Measurements from ENCODE around the gene TRPV2. TPM values are rescaled to one million over a fixed set of nuclear protein-coding genes. Genes with fewer than 3 reads are reported as not detected.
A peak's percentile ranks its signal among the peaks of the same experiment; 100 is the strongest.
"Not testable (repeated sequence)": the region's sequence is repeated elsewhere in the genome, so short reads cannot be mapped to it uniquely, and the experiment has no call there.

Gene TRPV2
- total RNA-seq, 1 donor from 2014 or later, result 5.2 TPM

DNA sequence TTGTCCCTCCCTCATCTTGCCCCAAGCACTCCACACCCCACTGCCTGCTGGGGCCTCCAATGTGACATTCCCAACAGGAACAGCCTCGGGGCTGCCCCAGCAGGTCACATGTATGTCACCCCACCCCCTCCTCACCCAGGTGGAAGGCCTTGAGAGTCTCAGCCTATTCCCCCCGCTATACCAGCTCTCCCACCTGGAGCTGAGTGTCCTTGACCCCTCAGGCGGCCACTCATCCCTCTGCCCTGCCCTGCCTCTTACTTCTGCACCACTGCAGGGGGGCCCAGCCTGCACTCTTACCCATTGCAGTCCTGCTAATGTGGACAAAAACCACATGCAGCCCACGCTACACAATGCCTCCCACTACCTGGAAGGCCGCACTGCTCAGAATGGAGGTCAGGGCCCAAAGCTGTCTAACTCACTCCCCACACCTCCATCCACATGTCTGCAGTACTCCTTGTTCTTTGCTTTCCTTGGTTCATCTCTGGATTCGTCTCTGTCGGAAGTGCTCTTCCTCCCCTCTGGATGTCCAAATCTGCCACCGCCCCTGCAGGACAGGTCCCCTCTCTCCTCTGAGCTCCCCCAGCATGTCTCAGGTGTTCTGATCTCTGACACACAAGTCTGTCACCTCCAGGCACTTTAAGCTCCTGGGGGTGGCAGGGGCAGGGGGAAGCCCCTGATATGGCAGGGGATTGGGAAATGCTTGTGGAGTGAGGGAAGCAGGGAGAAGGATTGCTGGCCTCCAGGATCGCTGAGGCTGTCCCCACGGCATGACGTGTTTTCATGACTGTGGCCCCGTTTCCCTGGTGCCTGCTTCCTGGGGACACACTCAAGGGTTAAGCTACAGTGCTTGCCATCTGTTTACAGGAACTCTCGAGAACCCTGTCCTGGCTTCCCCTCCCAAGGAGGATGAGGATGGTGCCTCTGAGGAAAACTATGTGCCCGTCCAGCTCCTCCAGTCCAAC, 20.8 kb downstream of the TRPV2 start:
- no peak for DNase-seq

DNA sequence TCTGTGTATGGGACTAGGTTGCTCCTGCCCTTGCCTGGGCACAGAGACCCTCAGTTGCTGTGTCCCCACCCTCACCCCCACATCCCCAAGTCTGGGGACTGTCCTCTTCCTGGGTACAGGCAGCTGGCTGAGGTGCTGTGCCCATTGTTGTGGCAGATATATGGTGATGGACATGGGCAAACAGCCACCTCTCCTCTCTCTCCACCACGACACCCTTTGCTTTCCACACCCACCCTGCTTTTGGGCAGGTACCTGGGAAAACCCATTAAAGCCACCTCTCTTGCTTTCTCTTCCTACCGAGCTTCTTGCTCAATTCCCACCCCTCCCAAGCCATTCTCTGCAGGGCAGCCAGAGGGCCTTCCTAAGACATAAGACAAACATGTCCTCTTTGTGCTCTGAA, 21.7 kb downstream of the TRPV2 start:
- DNase-seq, result no peak

- DNase-seq, result no peak
Measured at GRCh38 chr17:16438173-16438556, 22.8 kb downstream of the TRPV2 start.

DNA sequence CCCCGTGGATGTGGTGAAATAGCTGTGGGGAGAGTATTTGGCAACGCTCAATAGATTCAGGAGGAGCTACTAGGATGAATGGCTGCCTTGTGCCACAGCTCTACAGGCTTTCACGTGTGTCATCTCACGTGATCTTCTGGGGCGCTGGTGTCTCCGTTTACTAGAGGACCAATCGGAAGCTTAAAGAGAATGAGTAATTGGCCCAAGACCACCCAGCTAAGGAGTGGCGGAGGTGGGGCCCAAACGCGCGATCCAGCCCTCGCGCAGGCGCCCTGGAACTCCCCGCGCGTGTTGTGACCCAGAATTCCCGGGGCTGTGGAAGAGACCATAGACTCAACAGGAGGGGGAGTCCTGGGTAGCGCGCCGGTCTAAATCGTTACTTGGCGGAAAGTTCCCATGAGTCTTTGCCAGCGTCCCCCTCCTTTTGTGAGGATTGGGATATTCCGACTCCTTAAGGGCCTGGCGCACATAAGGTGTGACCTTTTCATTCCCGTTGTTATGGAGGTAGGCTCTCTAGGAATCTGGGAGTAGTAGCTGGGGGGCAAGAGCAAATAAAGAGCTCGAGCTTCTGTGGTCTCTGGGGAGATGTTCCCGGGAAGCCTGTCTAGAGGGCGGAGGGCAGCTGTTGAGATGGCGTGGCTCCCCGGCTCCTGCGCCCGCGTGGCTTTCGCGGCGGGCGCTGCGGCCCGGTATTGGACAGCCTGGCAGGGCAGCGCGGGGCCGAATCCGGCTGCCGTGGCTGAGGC, 23.4 kb downstream of the TRPV2 start:
- peak; percentile 100 for DNase-seq

- no peak for DNase-seq
Measured at GRCh38 chr17:16439303-16439791, 24.0 kb downstream of the TRPV2 start.

GRCh38 chr17:16439811-16440351, 24.5 kb downstream of the TRPV2 start:
- DNase-seq, result no peak

DNA sequence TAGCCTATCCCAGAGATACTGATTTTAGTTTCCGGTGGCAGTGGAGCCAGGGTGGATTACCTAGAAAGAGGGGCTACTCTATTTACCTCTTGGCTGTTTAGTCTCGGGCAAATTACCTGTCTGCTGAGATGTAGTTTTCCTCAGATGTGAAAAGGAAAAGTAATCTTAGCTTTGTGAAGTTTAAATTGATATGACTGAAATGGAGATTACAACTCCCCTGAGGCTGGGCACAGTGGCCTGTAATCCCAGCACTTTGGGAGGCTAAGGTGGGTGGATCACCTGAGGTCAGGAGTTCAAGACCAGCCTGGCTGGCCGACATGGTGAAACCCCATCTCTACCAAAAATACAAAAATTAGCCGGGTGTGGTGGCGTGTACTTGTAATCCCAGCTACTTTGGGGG, 25.0 kb downstream of the TRPV2 start:
- not testable (repeated sequence) for DNase-seq

DNA sequence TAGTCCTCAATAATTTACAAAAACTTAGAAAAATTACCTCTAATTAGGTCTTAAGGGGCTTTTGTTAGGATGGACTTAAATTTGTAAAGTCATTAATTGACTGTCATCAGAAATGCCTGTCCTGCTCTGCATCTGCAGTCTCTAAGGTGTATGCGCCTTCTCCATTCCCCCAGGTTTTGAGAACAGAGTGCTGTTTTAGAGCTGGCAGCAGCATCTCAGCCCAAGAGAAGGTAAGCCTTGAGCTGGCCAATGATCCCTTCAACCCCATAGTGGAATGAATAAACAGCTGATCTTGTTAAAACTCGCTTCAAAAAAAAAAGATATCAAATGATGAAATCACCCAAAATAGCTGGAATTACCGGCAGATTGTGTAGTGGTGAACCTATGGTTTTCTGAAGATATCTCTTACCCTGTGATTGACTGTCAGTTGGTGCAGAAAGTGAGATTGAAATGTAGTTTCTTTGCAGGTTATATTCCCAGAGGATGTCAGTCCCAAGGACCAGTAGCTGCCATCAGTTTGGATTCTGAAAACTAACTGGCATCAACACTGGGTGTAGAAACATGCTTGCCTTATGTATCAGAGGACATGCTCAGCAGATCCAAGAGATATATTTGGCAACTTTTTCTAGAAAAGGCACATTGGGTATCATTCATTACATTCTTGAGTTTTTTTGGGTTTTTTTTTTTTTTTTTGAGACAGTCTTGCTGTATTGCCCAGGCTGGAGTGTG, 25.7 kb downstream of the TRPV2 start:
- no peak for DNase-seq

DNA sequence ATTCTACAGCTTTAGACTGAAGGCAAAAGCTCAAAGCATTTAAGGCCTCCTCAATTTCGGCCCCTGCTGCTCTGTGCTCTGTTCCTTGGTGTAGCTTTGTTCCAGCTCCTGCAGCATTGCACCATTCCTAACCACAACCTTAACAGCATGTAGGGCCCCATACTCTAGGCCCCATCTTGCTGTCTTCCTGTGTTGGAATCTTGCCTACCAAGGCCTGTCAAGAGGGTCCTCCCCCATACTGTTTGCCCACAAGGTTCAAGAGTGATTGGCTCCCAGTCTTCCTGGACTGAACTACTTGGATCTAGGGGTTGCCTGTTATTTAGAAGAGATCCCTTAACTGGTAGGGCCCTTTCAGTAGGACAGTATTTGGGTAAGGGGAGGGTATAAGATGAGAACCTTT, 26.8 kb downstream of the TRPV2 start:
- no peak for DNase-seq

DNA sequence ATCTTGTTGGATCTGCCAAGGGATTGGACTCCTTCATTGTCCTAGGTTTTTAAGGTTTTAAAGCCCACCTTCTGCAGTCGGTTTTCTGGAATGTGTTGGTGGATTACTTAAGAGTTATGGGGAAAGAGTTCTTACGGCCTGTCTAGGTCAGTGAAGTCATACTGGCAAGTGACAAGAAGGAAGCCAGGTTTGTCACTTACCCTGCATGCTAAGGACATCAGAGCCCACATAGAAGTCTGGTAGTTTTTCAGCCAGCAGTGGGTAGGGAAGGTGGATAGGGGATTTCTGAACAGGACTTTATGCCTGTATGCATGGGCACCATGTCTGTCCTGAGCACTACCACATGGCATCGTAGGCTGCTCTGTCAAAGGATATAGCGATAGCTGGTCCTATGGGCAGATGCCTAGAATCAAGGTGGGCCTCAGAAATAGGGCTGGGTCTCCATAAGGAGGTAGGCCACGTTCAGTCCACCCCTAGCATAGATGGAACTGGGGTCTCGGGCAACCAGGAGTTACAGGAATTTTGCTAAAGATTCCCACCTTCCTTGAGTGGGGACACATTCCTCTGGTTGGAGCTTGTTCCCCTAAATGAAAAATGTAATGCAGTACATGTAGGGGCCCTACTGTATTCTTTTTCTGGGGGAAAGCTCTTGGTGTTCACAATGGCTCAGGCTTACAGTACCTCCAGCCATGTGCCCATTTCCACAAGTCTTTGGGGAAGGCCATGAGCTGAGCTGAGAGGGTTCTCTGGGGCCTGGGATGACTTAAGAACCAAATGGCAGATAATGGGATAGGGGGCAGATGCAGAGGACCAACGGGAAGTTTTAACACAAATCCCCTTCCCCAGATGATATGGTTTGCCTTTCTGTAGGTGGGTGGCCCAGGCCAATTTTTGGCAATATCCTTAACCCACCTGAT, 27.5 kb downstream of the TRPV2 start:
- DNase-seq, result no peak

DNA sequence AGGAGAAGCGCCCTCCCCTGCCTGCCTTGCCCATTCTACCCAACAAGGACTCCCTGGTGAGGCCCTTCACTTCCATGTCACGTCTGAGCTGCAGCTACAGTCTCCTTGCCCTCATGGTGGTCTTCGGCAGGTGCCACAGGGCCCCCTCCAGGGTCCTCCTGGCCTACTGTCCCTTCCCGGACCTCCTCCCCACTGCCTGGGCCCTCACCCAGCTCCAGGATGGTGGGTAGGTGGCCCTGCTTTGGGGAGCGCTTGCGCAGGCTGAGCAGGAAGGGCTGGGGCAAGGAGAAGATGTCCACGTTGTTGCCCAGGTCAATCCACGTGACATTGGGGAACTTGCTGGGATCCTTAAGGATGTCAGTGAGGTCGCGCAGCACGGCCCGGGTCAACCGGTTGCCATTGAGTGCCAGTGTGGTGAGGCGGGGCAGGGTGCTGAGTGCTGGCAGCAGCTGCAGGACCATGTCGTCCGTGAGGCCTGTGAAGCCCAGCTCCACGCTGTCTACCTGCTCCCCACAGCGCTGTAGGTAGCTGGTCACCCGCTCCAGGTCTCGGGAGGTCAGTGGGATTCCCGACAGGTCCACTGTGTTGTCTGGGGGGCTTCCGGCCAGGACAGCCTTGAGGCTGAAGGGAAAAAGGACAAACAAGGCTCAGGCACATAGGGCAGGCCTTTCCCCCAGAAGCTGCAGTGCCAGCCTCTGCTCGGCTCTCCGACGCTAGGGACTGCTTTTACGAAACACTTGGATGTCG, 28.3 kb downstream of the TRPV2 start:
- no peak for DNase-seq

- no peak for DNase-seq
Measured at GRCh38 chr17:16444258-16444886, 29.0 kb downstream of the TRPV2 start.

GRCh38 chr17:16446338-16446983, 31.1 kb downstream of the TRPV2 start:
- DNase-seq, result no peak

GRCh38 chr17:16447676-16448075, 32.3 kb downstream of the TRPV2 start:
- no peak for DNase-seq

GRCh38 chr17:16448490-16448889, 33.1 kb downstream of the TRPV2 start:
- DNase-seq, result no peak

DNA sequence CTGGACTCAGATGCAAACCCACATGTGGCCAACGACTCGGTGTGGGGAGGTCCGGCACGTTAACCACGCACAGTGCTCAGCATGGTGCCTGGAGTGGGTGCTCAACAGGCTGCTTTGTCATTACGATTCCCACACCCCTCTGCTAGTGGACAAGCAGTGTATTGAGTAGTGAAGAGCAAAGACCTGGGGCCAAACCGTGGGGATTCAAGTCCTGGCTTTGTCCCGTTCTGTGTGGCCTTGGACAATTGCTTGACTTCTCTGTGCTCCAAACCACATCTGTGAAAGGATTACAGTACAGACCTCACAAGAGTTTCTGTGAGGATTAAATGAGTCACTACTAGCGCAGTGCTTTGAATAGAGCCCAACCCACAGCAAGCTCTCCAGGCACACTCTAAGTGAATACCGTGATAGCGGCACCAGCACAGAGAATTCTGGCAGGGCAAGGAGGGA, 33.8 kb downstream of the TRPV2 start:
- DNase-seq, result no peak

DNA sequence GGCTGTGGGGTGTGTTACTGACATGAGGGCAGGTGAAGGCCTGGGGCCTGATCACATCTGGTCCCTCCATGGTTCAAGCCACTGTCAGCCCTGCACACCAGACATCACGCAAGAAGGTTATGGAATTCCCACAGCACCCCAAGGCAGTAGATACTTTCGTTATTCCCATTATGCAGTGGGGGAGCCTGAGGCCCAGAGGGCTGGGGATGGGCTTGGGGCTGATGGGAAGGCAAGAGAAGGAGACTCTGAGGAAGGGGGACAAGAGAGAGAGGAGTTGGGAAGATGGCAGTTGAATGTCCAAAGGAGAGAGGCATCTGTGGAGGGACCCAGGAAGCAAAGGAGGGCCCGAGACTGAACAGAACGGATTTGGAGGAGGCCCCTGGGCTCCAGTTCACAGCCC, 34.7 kb downstream of the TRPV2 start:
- DNase-seq, result no peak

- not testable (repeated sequence) for DNase-seq
Measured at GRCh38 chr17:16452268-16452667, 36.9 kb downstream of the TRPV2 start.

DNA sequence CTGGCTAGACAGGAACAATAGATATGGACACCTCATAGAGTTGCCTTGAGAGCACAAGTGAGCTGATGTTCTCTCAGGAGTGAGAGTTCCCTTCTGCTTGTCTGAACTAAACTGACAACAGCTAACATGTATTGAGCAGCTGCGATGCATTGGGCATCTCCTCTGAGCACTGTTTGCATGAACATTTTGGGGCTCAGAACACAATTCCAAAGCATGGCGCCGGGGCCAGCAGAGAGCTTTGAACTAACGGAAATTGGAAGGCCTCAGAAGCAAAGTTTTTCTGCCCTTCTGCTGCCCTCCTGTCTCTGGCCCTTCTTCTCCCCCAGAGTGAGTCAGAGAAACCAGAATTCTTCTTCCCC, 38.1 kb downstream of the TRPV2 start:
- no peak for DNase-seq

All from skin of body (tissue), 2 donors.